HCT116 (cell line): Measurements from ENCODE around the gene USP30. TPM values are rescaled to one million over a fixed set of nuclear protein-coding genes. Genes with fewer than 3 reads are reported as not detected.

Source experiments
- ATAC-seq: fragments of 200-7000 bp; cut with Tn5 transposase; 2 replicates; pipeline ENCODE4 v1.9.1; 2020; ENCODE audit warnings: mild to moderate bottlenecking, moderate library complexity
- BruUV-seq: library from RNA; stranded (reverse); fragments of 400-500 nt; replicated peaks from 2 replicates; lab custom pipeline; 2021; lab: Mats Ljungman, UMichigan
- CTCF ChIA-PET: fragments of 300-600 bp; sonication (Branson Sonifier 250); formaldehyde crosslinking; loops from one replicate; lab custom pipeline; 2021; ENCODE audit warnings: antibody characterized with exemption; lab: Charles Lee
- POLR2A ChIA-PET: fragments of 300-600, 350-600 bp; sonication (Branson Sonifier 250); formaldehyde crosslinking; loops from one replicate; lab custom pipeline; 2021; ENCODE audit warnings: antibody characterized with exemption; lab: Charles Lee
- RAD21 ChIA-PET, 2 experiments: fragments of 300-600 bp; sonication (Branson Sonifier 250); formaldehyde crosslinking; loops; one replicate each; lab custom pipeline; 2023; ENCODE audit warnings: low total read pairs in 2 of 2; ENCODE audit not compliant: uncharacterized antibody in 2 of 2, unreplicated experiment in 2 of 2, low non-redundant PET in 1 of 2; lab: Charles Lee
- DNase-seq: peaks from one replicate; pipeline ENCODE4 v3.0.0-alpha.2; 2010; ENCODE audit warnings: low read depth, low spot score
- H2AFZ ChIP-seq: fragments of 200-600 bp; shearing (Covaris generic), sonication (generic); 2 replicates; pipeline ENCODE4 v1.6.1; 2017; ENCODE audit warnings: low read depth, mixed run types, mixed read lengths, antibody characterized with exemption, low read length; ENCODE audit not compliant: poor library complexity, severe bottlenecking
- H3K27ac ChIP-seq: 2 replicates; pipeline ENCODE4 v1.5.1; 2012; ENCODE audit warnings: low read depth, low read length
- H3K27me3 ChIP-seq: fragments of 200-600 bp; sonication (generic); 2 replicates; pipeline ENCODE4 v1.6.1; 2016; ENCODE audit warnings: mixed run types, low read length, mixed read lengths; ENCODE audit not compliant: insufficient read depth
- H3K36me3 ChIP-seq, 2 experiments: fragments of 200-500 bp in 1 of 2; fragments of 200-600 bp in 1 of 2; sonication (Bioruptor generic) in 1 of 2; sonication (generic) in 1 of 2; 2 replicates each; pipeline versions ENCODE4 v1.5.1 to v1.6.1; 2014 to 2016; ENCODE audit warnings: low read length in 2 of 2, inconsistent platforms in 1 of 2, mixed read lengths in 1 of 2, mixed run types in 1 of 2; ENCODE audit not compliant: insufficient read depth in 2 of 2, control insufficient read depth in 1 of 2
- H3K4me1 ChIP-seq, 2 experiments: fragments of 200-600 bp in 1 of 2; sonication (generic) in 1 of 2; 2 replicates each; pipeline versions ENCODE4 v1.5.1 to v1.6.1; 2012 to 2017; ENCODE audit warnings: low read length in 2 of 2, inconsistent platforms in 1 of 2, mild to moderate bottlenecking in 1 of 2, mixed read lengths in 1 of 2, mixed run types in 1 of 2, moderate library complexity in 1 of 2; ENCODE audit not compliant: insufficient read depth in 2 of 2, control insufficient read depth in 1 of 2
- H3K4me2 ChIP-seq: fragments of 200-600 bp; sonication (generic); 2 replicates; pipeline ENCODE4 v1.6.1; 2017; ENCODE audit warnings: mixed run types, low read length, mixed read lengths
- H3K4me3 ChIP-seq, 2 experiments: fragments of 200-600 bp in 1 of 2; sonication (generic) in 1 of 2; replicated peaks in 1 of 2; 2 replicates each; pipeline ENCODE4 v1.5.1; 2011 to 2016; ENCODE audit warnings: low read length in 2 of 2, control low read depth in 1 of 2, low read depth in 1 of 2, mild to moderate bottlenecking in 1 of 2, mixed read lengths in 1 of 2, mixed run types in 1 of 2
- H3K79me2 ChIP-seq: fragments of 200-600 bp; sonication (generic); 2 replicates; pipeline ENCODE4 v1.6.1; 2017; ENCODE audit warnings: mild to moderate bottlenecking, mixed run types, low read length, moderate library complexity, mixed read lengths; ENCODE audit not compliant: insufficient read depth
- H3K9ac ChIP-seq: fragments of 200-600 bp; sonication (generic); 2 replicates; pipeline ENCODE4 v1.6.1; 2016; ENCODE audit warnings: low read length, mixed read lengths
- H3K9me2 ChIP-seq: fragments of 200-600 bp; sonication (generic), shearing (Covaris generic); 2 replicates; pipeline ENCODE4 v1.6.1; 2017; ENCODE audit warnings: mixed run types, mild to moderate bottlenecking, moderate library complexity; ENCODE audit not compliant: insufficient read depth
- H3K9me3 ChIP-seq, 2 experiments: fragments of 200-500 bp in 1 of 2; fragments of 200-600 bp in 1 of 2; sonication (Bioruptor generic) in 1 of 2; sonication (generic) in 1 of 2; 2 replicates each; pipeline ENCODE4 v1.6.1; 2014 to 2017; ENCODE audit warnings: low read length in 2 of 2, mixed read lengths in 2 of 2, inconsistent platforms in 1 of 2, low read depth in 1 of 2, mild to moderate bottlenecking in 1 of 2, mixed run types in 1 of 2, moderate library complexity in 1 of 2; ENCODE audit not compliant: control insufficient read depth in 1 of 2, insufficient read depth in 1 of 2
- H4K20me1 ChIP-seq: fragments of 200-600 bp; sonication (generic), shearing (Covaris generic); 2 replicates; pipeline ENCODE4 v1.6.1; 2017; ENCODE audit warnings: mixed run types, mild to moderate bottlenecking, moderate library complexity; ENCODE audit not compliant: insufficient read depth
- CBX3 ChIP-seq: IDR thresholded peaks from 2 replicates; pipeline ENCODE4 v1.6.1; 2012; ENCODE audit warnings: low read depth
- CEBPB ChIP-seq: IDR thresholded peaks from 2 replicates; pipeline ENCODE4 v1.6.1; 2012; ENCODE audit warnings: low read depth
- CTCF ChIP-seq, 3 experiments: fragments of 200-600 bp in 1 of 3; sonication (generic) in 1 of 3; IDR thresholded peaks in 2 of 3; conservative IDR thresholded peaks in 1 of 3; 2 replicates each; pipeline ENCODE4 v1.5.1; 2012 to 2017; ENCODE audit warnings: low read depth in 2 of 3, low read length in 2 of 3, antibody characterized with exemption in 1 of 3, borderline replicate concordance in 1 of 3, control low read depth in 1 of 3, mild to moderate bottlenecking in 1 of 3, mixed read lengths in 1 of 3, mixed run types in 1 of 3, moderate library complexity in 1 of 3; ENCODE audit not compliant: insufficient read depth in 1 of 3
- EGR1 ChIP-seq: IDR thresholded peaks from 2 replicates; pipeline ENCODE4 v1.6.1; 2012; ENCODE audit warnings: low read depth
- EZH2 ChIP-seq: fragments of 200-600 bp; sonication (generic); IDR thresholded peaks from 2 replicates; pipeline ENCODE4 v1.6.1; 2017; ENCODE audit warnings: antibody characterized with exemption, mixed run types
- EZH2phosphoT487 ChIP-seq: fragments of 200-600 bp; IDR thresholded peaks from 2 replicates; pipeline ENCODE4 v1.6.1; 2018; ENCODE audit warnings: antibody characterized with exemption, borderline replicate concordance
- POLR2AphosphoS5 ChIP-seq: IDR thresholded peaks from 2 replicates; pipeline ENCODE4 v1.6.1; 2011; ENCODE audit warnings: mild to moderate bottlenecking, low read depth, low read length, moderate library complexity
- SIN3A ChIP-seq: IDR thresholded peaks from 2 replicates; pipeline ENCODE4 v1.6.1; 2012; ENCODE audit warnings: low read depth
- SP1 ChIP-seq: IDR thresholded peaks from 2 replicates; pipeline ENCODE4 v1.6.1; 2012; ENCODE audit warnings: low read depth
- SRF ChIP-seq: IDR thresholded peaks from 2 replicates; pipeline ENCODE4 v1.6.1; 2012; ENCODE audit warnings: low read depth
- TCF7L2 ChIP-seq: IDR thresholded peaks from 2 replicates; pipeline ENCODE4 v1.7.0; 2011; ENCODE audit warnings: borderline replicate concordance, inconsistent platforms; ENCODE audit not compliant: insufficient read depth, insufficient read length; ENCODE audit errors: extremely low read depth
- YY1 ChIP-seq: IDR thresholded peaks from 2 replicates; pipeline ENCODE4 v1.6.1; 2011; ENCODE audit warnings: low read length, low read depth, moderate library complexity, mild to moderate bottlenecking; ENCODE audit not compliant: insufficient replicate concordance; ENCODE audit errors: extremely low read depth
- ZBTB33 ChIP-seq: IDR thresholded peaks from 2 replicates; pipeline ENCODE4 v1.6.1; 2011; ENCODE audit warnings: mild to moderate bottlenecking, low read length, moderate library complexity; ENCODE audit not compliant: insufficient replicate concordance; ENCODE audit errors: extremely low read depth
- ZFX ChIP-seq: fragments of 450-650 bp; IDR thresholded peaks from 2 replicates; pipeline ENCODE4 v1.6.1; 2017
- ZNF274 ChIP-seq: fragments of 200-500 bp; sonication (Bioruptor generic); IDR thresholded peaks from 2 replicates; pipeline ENCODE4 v1.6.1; 2014; ENCODE audit warnings: mild to moderate bottlenecking, low read depth, low read length, inconsistent platforms
- intact Hi-C: fragments of 100-400 bp; cut with micrococcal nuclease; formaldehyde crosslinking; loops from 2 replicates; pipeline ENCODE4 v1.10.0; 2022
- total RNA-seq: library from RNA; stranded (reverse); gene quantifications from one replicate; pipeline ENCODE4 v1.2.1, GENCODE V29; 2021; ENCODE audit not compliant: unreplicated experiment

Gene USP30
- total RNA-seq, 1 experiment from 2014 or later: 9.2 TPM

- CTCF ChIA-PET: interaction anchor here (0.9 kb wide), 1 partner anchor 28 kb away, joined by 3 read pairs; no protein-coding TSS in a partner anchor
- POLR2A ChIA-PET: no interaction called here
- DNase-seq: no peak
These were observed 8.1 kb upstream of the USP30 start for GRCh38 chr12:109044241-109044640.

More at GRCh38 chr12:109044241-109044640, 8.1 kb upstream of the USP30 start:
- no peak overlapping the region for H2AFZ ChIP-seq
- no peaks in the 10 kb centered on the region for H3K79me2 ChIP-seq
- H3K9me3 ChIP-seq: peaks cover 0 to 8% of the 10 kb centered on the region in 2 experiments; a peak in 1 of 4 replicates
- H4K20me1 ChIP-seq: no peaks in the 10 kb centered on the region
- H3K4me2 ChIP-seq: no peak overlapping the region
- no peaks in the 10 kb centered on the region for H3K4me1 ChIP-seq
- intact Hi-C loops: no loop called here
- no peaks in the 10 kb centered on the region for H3K9me2 ChIP-seq
- H3K27me3 ChIP-seq: peaks cover 6% of the 10 kb centered on the region
- RAD21 ChIA-PET: no interaction called here
- BruUV-seq: no TSS peak
- H3K4me3 ChIP-seq: no peak overlapping the region
- H3K27ac ChIP-seq: no peak overlapping the region
- no peak for ATAC-seq
- H3K36me3 ChIP-seq: no peaks in the 10 kb centered on the region
- H3K9ac ChIP-seq: no peak overlapping the region
- TF ChIP-seq SIN3A (no peak), CEBPB (no peak), EGR1 (no peak), TCF7L2 (no peak), POLR2AphosphoS5 (no peak), YY1 (no peak), ZFX (no peak), SP1 (no peak), ZNF274 (no peak), ZBTB33 (no peak), EZH2phosphoT487 (no peak), EZH2 (no peak), CBX3 (no peak), SRF (no peak), CTCF (IDR thresholded peaks at IDR 0.05 in 2 of 3, conservative IDR thresholded peaks at IDR 0.05 in 1 of 3; ENCODE audit: borderline replicate concordance in 1 of 3, insufficient read depth in 1 of 3, low read depth in 2 of 3, low read length in 2 of 3) (no peak)
